Activated CD8-positive, alpha-beta memory T cell treated with anti-CD3 and anti-CD28 coated beads for 1 hour (primary cell): Measurements from ENCODE around the gene MRPL43.
"Not testable (repeated sequence)": the region's sequence is repeated elsewhere in the genome, so short reads cannot be mapped to it uniquely, and the experiment has no call there.

Experiments
- DNase-seq, 2 donors: peaks; one replicate each; pipeline ENCODE4 v3.0.0-alpha.2; 2020; ENCODE audit warnings: low read depth in 1 of 2; ENCODE audit errors: extremely low read depth in 1 of 2

The MRPL43 gene

GRCh38 chr10:100984672-100985177 lies 2.6 kb downstream of the MRPL43 start:
- DNase-seq: no peak

DNA sequence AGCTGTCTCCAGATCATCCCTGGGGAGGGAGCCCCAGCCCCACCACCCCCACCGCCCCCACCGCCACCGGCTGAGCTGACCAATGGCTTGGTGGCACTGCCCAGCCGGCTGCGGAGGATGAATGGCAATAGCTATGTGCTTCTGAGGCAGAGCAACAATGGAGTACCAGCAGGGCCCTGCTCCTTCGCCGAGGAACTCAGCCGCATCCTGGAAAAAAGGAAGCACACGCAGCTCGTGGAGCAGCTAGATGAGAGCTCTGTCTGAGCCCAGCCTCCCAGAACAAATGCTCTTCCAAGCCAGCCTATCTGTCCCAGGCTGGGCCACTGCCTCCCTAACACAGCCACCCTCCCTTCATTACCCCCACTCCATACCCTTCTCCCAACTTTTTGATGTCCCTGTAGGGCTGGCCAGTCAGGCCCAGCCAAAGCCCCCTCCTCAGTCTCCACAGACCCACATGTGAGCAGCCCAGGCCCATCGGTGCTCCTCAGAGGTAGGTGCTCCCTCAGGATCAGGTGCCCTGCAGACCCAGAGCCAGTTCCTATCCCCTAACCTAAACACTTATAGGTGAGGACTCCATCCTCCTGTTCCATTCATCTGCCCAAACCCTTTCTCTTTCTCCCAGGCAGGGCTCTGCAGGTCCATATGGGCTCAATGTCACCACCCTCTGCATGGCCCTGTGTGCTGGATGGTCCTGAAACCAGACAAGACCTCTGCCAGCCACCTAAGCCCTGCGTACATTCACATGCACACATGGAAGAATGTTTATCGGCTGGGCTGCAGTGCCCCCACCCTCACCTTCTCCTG lies 3.2 kb downstream of the MRPL43 start:
- DNase-seq: no peak

DNA sequence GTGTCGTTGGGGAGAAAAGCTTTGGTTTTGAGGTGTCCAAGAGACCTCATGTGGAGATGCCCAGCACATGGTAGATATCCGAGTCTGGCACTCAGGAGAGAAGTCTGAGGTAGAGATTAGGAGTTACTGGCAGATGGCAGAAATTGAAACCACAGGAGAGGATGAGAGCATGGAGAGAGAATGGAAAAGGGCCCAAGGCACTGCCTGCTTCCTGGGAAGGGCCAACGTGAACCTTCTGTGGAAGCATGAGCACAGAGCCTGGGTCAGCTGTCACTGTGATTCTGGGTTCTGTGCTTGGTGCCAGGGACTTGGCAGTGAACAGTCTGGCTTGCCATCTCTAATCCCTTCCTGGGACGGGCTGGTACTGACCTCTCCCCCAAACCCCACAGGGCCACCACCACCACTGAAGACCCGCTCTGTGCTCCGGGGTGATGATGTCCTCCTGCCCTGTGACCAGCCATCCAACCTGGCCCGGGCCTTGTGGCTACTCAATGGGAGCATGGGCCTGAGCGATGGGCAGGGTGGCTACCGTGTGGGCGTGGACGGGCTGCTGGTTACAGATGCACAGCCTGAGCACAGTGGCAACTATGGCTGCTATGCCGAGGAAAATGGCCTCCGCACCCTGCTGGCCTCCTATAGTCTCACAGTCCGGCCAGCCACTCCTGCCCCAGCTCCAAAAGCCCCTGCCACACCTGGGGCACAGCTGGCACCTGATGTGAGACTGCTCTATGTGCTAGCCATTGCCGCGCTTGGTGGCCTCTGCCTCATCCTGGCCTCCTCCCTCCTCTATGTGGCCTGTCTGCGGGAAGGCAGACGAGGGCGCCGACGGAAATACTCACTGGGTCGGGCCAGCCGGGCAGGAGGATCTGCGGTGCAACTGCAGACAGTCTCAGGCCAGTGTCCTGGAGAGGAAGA lies 4.1 kb downstream of the MRPL43 start:
- DNase-seq: no peak

DNA sequence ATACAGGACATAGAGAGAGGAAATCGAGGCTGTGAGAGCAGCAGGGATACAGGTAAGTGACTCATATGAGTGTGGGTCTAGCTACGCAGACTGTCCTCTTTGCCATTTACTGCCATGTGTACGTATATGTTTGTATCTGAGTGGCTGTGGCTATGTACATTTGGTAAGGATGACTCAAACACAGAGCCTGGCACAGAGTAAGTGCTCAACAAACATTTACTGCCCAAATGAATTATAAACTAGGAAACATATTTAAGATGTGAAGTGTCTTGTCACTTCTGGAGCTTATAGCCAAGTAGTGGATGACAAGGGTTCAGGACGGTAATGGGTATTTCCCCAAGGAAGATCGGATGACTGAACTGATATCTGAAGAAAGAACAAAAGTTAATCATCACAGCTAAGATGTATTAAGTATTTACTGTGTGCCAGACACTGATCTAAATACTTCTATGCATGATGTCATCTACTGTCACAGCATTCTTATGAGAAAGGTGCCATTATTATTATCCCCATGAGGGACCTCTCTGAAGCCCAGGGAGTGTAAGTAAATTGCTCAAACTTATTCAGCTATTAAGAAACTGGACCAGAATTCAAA lies 6.0 kb downstream of the MRPL43 start:
- DNase-seq: no peak

GRCh38 chr10:100980711-100981110 lies 6.6 kb downstream of the MRPL43 start:
- no peak for DNase-seq

DNA sequence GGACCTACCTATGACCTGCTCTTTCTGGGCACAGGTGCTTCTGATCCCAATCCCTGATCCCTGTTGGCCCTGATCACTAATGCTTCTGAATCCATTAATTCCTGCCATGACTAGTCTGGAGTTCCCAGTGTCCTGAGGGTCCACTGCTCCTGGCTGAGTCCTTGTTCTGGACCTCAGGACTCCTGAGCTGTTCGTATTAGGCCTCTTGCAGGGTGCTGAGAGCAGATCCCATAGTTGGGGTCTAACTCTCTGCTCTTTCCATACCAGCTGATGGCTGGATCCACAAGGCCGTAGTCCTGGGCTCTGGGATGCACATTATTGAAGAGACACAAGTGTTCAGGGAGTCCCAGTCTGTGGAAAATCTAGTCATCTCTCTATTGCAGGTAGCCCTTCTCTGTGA lies 7.0 kb downstream of the MRPL43 start:
- no peak for DNase-seq

GRCh38 chr10:100979791-100980272 lies 7.5 kb downstream of the MRPL43 start:
- DNase-seq: no peak

- no peak for DNase-seq
Measured at GRCh38 chr10:100978901-100979195, 8.4 kb downstream of the MRPL43 start.

- no peak for DNase-seq
Measured at GRCh38 chr10:100978121-100978900, 9.0 kb downstream of the MRPL43 start.

- no peak for DNase-seq
Measured at GRCh38 chr10:100977436-100977835, 9.9 kb downstream of the MRPL43 start.

DNA sequence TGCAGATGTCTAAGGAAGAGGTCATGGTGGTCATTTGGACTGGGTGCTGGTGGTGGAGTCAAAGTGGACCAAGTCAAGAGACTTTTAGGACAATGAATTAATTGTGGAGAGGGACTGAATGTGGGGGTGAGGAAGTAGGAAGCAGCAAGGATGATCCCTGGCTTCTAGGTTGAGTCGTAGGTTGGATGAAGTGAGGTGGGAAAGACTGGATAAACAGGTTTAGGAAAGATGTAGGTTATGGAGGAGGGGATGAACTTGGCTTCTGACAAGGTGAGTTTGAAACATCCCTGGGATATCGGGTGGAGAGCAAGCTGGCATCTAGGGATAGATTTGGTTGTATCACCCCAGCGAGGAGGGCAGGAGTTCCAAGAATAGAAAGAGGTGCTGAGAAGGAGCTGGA lies 10.4 kb downstream of the MRPL43 start:
- DNase-seq: no peak

- DNase-seq: not testable (repeated sequence)
Measured at GRCh38 chr10:100975397-100975796, 11.9 kb downstream of the MRPL43 start.

GRCh38 chr10:100972904-100973535 lies 14.3 kb downstream of the MRPL43 start:
- no peak for DNase-seq

GRCh38 chr10:100972115-100972903 lies 15.0 kb downstream of the MRPL43 start:
- no peak for DNase-seq

DNA sequence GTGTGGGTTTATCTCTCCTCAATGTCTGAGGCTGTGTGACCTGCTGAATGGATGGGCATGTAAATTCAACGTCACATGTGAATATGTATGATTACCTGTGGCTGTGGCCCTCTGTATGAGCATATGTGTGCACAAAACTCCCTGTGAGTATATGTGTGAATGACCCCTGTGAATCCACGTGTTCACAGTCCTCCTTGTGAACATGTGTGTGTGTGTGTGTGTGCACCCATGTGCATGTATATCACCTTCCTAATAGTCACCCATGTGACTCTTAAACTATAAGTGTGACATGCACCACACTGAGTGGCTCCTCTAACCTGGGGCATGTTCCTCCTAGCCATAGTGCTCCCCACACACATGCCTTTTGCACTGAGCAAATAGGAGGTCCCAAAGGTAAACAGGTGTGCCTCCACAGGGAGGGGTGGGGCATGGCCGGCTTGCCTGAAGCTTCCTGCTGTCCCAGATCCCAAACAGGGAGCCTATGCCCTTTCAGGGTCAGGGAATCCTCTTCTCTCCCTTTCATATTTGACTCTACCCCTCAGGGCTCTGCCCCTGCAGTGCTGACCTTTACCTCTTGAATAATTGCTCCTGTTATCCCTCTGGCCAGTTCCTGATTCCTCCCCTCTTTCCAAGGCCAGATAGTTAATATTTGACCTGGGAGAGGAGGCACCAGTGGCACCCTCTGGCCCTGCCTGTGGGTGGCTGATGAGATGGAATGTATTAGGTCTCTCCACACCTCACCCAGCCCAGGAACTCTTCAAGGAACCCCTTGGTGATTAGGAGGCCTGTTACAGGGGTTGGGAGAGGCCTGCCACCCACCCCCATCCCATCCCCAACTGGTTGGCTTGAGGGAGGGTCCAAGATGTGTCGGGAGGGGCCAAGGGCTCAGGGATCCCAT lies 16.1 kb downstream of the MRPL43 start:
- DNase-seq: no peak

- no peak for DNase-seq
Measured at GRCh38 chr10:100970076-100970913, 17.0 kb downstream of the MRPL43 start.
